BLaER1 treated with 17β-estradiol and CSF1 and Interleukin-3, amounts not matched to agents 10 nM and 100 nM (cell line): ENCODE results near the gene CIZ1.

ENCODE experiments used
- H3K27ac ChIP-seq, 11 experiments: shearing (Covaris generic); formaldehyde crosslinking; 2 replicates each; pipeline ENCODE4 v1.8.1; 2022
- H3K27me3 ChIP-seq, 11 experiments: shearing (Covaris generic); formaldehyde crosslinking; 2 replicates each; pipeline ENCODE4 v1.8.1; 2022
- H3K36me3 ChIP-seq, 11 experiments: shearing (Covaris generic); formaldehyde crosslinking; 2 replicates each; pipeline ENCODE4 v1.8.1; 2022
- H3K4me1 ChIP-seq, 10 experiments: shearing (Covaris generic); formaldehyde crosslinking; 2 replicates each; pipeline ENCODE4 v1.8.1; 2022
- H3K4me2 ChIP-seq, 11 experiments: shearing (Covaris generic); formaldehyde crosslinking; 2 replicates each; pipeline ENCODE4 v1.8.1; 2022
- H3K4me3 ChIP-seq, 10 experiments: shearing (Covaris generic); formaldehyde crosslinking; 2 replicates each; pipeline ENCODE4 v1.8.1; 2022
- H3K9ac ChIP-seq, 11 experiments: shearing (Covaris generic); formaldehyde crosslinking; 2 replicates each; pipeline ENCODE4 v1.8.1; 2022
- H3K9me3 ChIP-seq, 11 experiments: shearing (Covaris generic); formaldehyde crosslinking; replicated peaks in 1 of 11; 2 replicates each; pipeline ENCODE4 v1.8.1; 2022
- H4K20me1 ChIP-seq, 11 experiments: shearing (Covaris generic); formaldehyde crosslinking; 2 replicates each; pipeline ENCODE4 v1.8.1; 2022
- Cebpa-rat ChIP-seq, 11 experiments: shearing (Covaris generic); IDR thresholded peaks; 2 replicates each; pipeline ENCODE4 v1.8.1; 2022

CIZ1 gene

DNA sequence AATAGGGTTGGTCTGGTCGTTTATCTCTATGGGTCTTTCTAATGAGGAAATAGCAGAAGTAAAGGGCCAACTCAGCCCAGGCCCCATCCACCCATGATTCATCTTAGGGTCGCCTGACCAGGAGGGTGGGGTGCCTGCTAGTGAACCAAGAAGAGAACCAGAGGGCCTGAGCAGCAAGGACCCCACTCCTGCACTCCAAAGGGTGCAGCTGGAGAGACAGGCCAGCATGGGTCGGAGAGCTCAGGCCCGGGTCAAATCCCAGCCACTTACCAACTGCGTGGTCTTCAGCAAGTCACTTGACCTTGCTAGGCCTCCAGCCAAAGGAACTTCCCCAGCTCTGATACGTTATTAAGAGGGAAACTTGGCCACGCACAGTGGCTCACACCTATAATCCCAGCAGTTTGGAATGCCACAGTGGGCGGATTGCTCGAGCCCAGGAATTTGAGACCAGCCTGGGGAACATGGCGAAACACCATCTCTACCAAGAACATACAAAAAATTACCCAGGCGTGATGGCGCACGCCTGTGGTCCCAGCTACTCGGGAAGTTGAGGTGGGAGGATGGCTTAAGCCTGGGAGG lies 27.0 kb downstream of the CIZ1 start:
- H3K4me1 ChIP-seq: peaks cover 16 to 46% (median 22%) of the 10 kb centered on the region in 10 experiments
- H3K4me3 ChIP-seq: no peak overlapping the region
- 0 out of 22 replicates have a peak overlapping the region, but pooled peaks of 1 of the 11 experiments have one; percentile 15 for H3K9ac ChIP-seq
- H3K27ac ChIP-seq: peak overlapping the region in 1 of 11 experiments; percentile 0; a peak in 1 of 22 replicates
- H4K20me1 ChIP-seq: peaks cover 0 to 84% (median 46%) of the 10 kb centered on the region in 11 experiments; a peak in 19 of 22 replicates
- TF ChIP-seq Cebpa-rat (IDR thresholded peaks at IDR 0.05): no peak
- peak overlapping the region in 3 of 11 experiments; percentile 5 to 50 (median 47); a peak in 5 of 22 replicates for H3K4me2 ChIP-seq
- no peaks in the 10 kb centered on the region for H3K27me3 ChIP-seq
- H3K36me3 ChIP-seq: peaks cover 58 to 78% (median 77%) of the 10 kb centered on the region in 11 experiments
- H3K9me3 ChIP-seq: no peaks in the 10 kb centered on the region

DNA sequence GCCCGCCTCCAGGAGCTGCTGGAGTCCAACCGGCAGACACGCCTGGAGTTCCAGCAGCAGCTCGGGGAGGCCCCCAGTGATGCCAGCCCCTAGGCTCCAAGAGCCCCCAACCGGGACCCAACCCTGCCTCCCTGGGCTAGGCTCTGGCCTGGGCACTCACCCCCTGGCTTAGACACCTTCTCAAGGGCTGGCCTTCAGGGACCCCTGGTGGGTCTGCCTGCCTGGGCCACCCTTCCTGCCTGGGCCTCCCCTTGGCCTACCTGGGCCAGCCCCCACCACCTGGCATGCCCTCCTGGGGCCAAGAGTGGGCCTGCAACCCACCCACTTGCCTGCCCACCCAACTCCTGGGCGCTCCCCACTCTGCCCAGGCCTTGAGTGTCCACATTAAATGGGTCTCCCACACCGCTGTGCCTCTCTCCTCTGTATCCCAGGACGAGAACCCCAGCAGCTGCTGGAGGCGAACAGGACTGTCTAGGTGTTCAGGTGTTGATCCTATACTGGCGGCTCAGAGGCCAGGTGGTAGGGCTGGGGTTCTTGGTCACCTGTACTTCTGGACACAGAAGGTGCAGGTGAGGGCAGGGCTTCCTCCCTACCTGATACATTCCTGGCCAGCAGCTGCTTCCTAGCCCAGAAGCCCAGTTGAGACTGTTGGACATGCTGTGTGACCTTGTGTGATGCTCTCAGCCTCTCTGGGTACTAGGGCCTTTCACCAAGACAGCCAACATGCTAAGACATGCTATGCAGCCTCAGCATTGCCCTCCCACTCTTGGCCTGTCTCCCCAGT lies 27.7 kb downstream of the CIZ1 start:
- Histone ChIP-seq H3K36me3 (peaks cover 52 to 71% (median 70%) of the 10 kb centered on the region in 11 experiments), H3K4me2 (peak overlapping the region in 2 of 11 experiments; percentile 47 to 50; a peak in 2 of 22 replicates), H3K4me3 (no peak overlapping the region), H4K20me1 (peaks cover 0 to 80% (median 46%) of the 10 kb centered on the region in 11 experiments; a peak in 19 of 22 replicates), H3K27me3 (no peaks in the 10 kb centered on the region), H3K9ac (0 out of 22 replicates have a peak overlapping the region, but pooled peaks of 1 of the 11 experiments have one; percentile 15), H3K9me3 (no peaks in the 10 kb centered on the region), H3K27ac (peak overlapping the region in 1 of 11 experiments; percentile 0; a peak in 1 of 22 replicates), H3K4me1 (peaks cover 18 to 48% (median 25%) of the 10 kb centered on the region in 10 experiments)
- TF ChIP-seq Cebpa-rat (IDR thresholded peaks at IDR 0.05): no peak

DNA sequence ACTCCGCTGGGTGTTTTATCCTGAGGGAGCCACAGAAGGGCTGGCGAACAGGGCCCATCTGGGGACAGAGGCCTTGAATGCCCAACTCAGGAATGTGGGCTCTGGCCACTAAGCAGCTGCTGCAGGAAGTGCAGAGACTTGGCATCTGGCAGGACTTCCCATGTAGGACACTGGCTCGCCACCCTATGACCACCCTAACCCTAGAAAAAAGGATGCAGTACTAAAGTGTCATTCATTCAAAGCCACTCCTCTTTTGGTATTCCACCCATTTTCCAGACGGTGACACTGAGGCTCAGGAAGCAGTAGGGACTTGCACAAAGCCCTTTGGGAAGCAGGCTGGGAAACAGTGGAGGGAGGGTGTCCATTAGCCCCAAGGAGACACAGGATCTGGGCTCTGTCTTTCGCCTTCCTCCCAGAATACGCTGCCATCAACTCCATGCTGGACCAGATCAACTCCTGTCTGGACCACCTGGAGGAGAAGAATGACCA lies 28.3 kb downstream of the CIZ1 start:
- H4K20me1 ChIP-seq: peaks cover 0 to 74% (median 46%) of the 10 kb centered on the region in 11 experiments; a peak in 19 of 22 replicates
- H3K27ac ChIP-seq: no peak overlapping the region
- no peak overlapping the region; a peak in 1 of 22 replicates for H3K4me2 ChIP-seq
- no peak overlapping the region for H3K4me3 ChIP-seq
- H3K9ac ChIP-seq: no peak overlapping the region
- H3K4me1 ChIP-seq: peaks cover 18 to 48% (median 25%) of the 10 kb centered on the region in 10 experiments
- no peaks in the 10 kb centered on the region for H3K9me3 ChIP-seq
- no peak for TF ChIP-seq Cebpa-rat (IDR thresholded peaks at IDR 0.05)
- H3K27me3 ChIP-seq: no peaks in the 10 kb centered on the region
- H3K36me3 ChIP-seq: peaks cover 46 to 65% (median 64%) of the 10 kb centered on the region in 11 experiments

DNA sequence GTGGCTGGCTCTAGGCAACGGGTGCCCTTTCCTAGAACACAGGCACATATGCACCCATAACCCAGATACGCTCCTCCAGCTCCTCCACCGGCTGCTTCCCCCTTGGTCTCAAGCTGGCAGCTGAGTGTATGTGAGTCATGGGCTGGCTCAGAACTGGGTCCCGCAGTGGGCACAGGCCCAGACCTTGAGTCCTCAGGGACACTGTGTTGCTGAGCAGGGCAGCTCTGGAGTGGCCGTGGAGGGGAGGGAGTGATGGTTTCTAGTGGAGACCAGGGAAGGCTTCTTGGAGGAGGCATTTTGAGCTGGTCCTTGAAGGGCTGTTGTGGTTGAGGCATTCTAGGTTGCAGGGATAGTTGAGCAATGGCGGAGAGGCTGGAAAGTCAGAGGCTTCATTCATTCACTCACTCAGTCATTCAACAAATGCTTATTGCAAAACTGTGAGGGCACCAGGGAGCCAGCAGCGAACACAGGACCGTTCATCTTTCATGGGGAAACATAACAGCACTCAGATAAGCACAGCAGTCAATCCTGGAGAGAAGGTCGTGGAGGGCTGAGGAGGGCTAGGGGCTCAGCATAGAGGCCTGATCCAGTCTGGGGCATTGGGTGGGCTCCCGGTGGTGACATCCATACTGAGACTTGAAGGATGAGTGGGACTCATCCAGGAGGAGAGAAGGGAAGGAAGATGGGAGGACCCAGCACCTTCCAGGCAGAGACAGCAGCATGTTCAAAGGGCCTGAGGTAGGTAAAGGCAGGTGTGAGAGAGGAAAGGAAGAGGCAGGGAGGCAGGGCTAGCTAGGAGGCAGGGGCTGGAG lies 29.0 kb downstream of the CIZ1 start:
- Histone ChIP-seq H3K4me1 (peaks cover 18 to 48% (median 25%) of the 10 kb centered on the region in 10 experiments), H3K4me3 (no peak overlapping the region), H3K9me3 (no peaks in the 10 kb centered on the region), H3K27me3 (no peaks in the 10 kb centered on the region), H3K4me2 (peak overlapping the region in 7 of 11 experiments; percentile 0 to 97 (median 91); a peak in 8 of 22 replicates), H4K20me1 (peaks cover 0 to 67% (median 42%) of the 10 kb centered on the region in 11 experiments; a peak in 19 of 22 replicates), H3K36me3 (peaks cover 39 to 58% (median 57%) of the 10 kb centered on the region in 11 experiments), H3K27ac (no peak overlapping the region), H3K9ac (peak overlapping the region in 4 of 11 experiments; percentile 11 to 38 (median 25); a peak in 3 of 22 replicates)
- TF ChIP-seq Cebpa-rat (IDR thresholded peaks at IDR 0.05): no peak

DNA sequence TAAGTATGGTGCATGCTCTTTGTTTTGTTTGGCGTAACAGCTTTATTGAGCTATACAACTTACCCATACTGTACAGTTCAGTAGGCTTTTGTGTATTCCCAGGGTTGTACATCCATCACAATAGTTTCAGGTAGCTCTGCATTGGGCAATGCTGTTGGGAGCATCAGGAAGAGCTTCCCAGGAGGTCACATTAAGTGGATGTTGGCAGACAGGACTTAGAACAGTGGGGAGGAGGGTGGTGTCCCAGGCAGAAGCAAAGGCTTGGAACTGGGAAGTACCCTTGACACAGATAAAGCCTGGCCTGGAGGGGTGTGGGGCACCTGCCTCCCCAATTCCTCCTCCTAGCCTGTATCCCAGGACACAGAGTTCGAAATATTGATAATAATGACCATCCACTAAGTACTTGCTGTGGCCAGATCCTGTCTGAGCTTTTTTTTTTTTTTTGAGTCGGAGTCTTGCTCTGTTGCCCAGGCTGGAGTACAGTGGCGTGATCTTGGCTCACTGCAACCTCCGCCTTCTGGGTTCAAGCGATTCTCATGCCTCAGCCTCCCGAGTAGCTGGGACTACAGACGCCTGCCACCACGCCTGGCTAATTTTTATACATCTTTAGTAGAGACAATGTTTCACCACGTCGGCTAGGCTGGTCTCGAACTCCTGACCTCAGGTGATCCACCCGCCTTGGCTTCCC lies 30.0 kb downstream of the CIZ1 start:
- Histone ChIP-seq H4K20me1 (peaks cover 0 to 57% (median 40%) of the 10 kb centered on the region in 11 experiments; a peak in 19 of 22 replicates), H3K9ac (peak overlapping the region; percentile 11 to 94 (median 88); a peak in 19 of 22 replicates), H3K9me3 (no peaks in the 10 kb centered on the region), H3K4me1 (peaks cover 18 to 48% (median 25%) of the 10 kb centered on the region in 10 experiments), H3K27me3 (no peaks in the 10 kb centered on the region), H3K36me3 (peaks cover 29 to 48% (median 47%) of the 10 kb centered on the region in 11 experiments), H3K27ac (0 out of 22 replicates have a peak overlapping the region, but pooled peaks of 1 of the 11 experiments have one; percentile 85), H3K4me3 (peak overlapping the region; percentile 79 to 97 (median 92); a peak in 18 of 20 replicates), H3K4me2 (peak overlapping the region; percentile 81 to 97 (median 94))
- no peak for TF ChIP-seq Cebpa-rat (IDR thresholded peaks at IDR 0.05)

DNA sequence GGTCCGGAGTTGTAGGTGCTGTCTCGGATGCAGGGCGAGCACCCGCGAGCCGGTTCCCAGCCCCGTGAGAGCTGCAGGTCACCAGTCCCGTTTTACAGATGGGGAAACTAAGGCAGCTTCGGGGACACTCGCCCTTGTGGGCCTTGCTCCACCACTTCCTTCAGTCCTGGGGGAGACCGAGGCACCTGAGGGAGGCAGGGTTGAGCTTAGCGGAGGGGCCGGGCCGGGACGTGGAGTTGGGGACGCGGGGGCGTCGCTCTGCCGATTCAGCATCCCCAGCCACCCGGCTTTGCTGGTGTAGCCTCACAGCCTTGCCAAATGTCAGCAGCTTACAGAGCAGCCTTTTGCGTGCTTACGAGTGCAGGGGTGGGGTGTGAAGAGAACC lies 30.8 kb downstream of the CIZ1 start:
- H3K27me3 ChIP-seq: no peaks in the 10 kb centered on the region
- TF ChIP-seq Cebpa-rat (IDR thresholded peaks at IDR 0.05): no peak
- peak overlapping the region; percentile 79 to 97 (median 92) for H3K4me3 ChIP-seq
- peaks cover 18 to 48% (median 25%) of the 10 kb centered on the region in 10 experiments for H3K4me1 ChIP-seq
- no peaks in the 10 kb centered on the region for H3K9me3 ChIP-seq
- H3K4me2 ChIP-seq: peak overlapping the region; percentile 81 to 97 (median 94)
- peaks cover 0 to 52% (median 40%) of the 10 kb centered on the region in 11 experiments; a peak in 19 of 22 replicates for H4K20me1 ChIP-seq
- peak overlapping the region; percentile 79 to 94 (median 88) for H3K9ac ChIP-seq
- H3K36me3 ChIP-seq: peaks cover 23 to 40% (median 39%) of the 10 kb centered on the region in 11 experiments; a peak in 21 of 22 replicates
- H3K27ac ChIP-seq: peak overlapping the region; percentile 53 to 93 (median 84); a peak in 21 of 22 replicates

DNA sequence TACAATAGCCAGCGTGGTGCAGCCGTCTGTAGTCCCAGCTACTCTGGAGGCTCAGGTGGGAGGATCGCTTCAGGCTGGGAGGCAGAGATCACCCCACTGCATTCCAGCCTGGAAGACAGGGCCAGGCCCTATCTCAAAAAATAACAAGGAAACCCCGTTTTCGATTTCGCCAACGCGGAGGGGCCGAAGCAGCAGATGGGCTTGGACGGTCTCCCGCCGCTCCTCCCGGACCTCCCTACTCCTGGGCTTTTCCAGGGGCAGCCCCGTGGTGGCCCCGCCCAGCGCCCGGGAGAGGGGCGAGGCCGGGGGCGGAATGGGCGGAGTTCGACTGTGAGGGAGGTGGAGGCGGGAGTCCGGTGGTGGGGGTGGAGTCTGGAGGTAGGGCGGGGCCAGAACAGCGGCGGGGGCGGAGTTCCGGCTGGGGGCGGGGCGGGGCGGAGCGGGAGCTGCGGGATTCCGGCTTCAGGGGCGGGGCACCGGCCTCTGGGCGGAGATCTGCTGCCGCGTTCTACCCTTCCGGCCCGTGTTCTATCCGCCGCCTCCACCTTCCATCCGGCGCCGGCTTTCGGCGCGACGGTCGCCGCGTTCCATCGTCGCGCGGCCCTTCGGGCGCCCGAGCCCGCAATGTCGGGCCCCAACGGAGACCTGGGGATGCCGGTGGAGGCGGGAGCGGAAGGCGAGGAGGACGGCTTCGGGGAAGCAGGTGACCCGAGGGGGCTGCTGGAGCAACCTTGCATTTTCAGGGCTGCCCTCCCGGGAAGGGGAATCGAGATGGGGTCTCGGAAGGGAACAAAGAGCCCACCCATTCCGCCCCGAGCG lies 31.4 kb downstream of the CIZ1 start, which contains the start of gene BBLN:
Gene BBLN, plus strand, starts transcription at position 482 of the 819 bp plus-strand sequence. Its CDS starts 143 bp downstream, at position 625.
- no peak for TF ChIP-seq Cebpa-rat (IDR thresholded peaks at IDR 0.05)

More for the DNA sequence above, 31.4 kb downstream of the CIZ1 start, which contains the start of gene BBLN:
- peaks cover 18 to 48% (median 25%) of the 10 kb centered on the region in 10 experiments for H3K4me1 ChIP-seq
- no peaks in the 10 kb centered on the region for H3K27me3 ChIP-seq
- H3K4me2 ChIP-seq: peak within 1 kb of the TSS; percentile 81 to 97 (median 94)
- H3K9me3 ChIP-seq: no peaks in the 10 kb centered on the region
- H3K36me3 ChIP-seq: peaks cover 19 to 34% (median 33%) of the 10 kb centered on the region in 11 experiments; a peak in 21 of 22 replicates
- peaks cover 0 to 46% (median 40%) of the 10 kb centered on the region in 11 experiments; a peak in 19 of 22 replicates for H4K20me1 ChIP-seq
- peak within 1 kb of the TSS; percentile 79 to 94 (median 88) for H3K9ac ChIP-seq
- peak within 1 kb of the TSS; percentile 53 to 93 (median 84); a peak in 21 of 22 replicates for H3K27ac ChIP-seq
- H3K4me3 ChIP-seq: peak within 1 kb of the TSS; percentile 79 to 97 (median 92)
